ENCODE results near the gene ITGB1BP2.

Gene ITGB1BP2

DNA sequence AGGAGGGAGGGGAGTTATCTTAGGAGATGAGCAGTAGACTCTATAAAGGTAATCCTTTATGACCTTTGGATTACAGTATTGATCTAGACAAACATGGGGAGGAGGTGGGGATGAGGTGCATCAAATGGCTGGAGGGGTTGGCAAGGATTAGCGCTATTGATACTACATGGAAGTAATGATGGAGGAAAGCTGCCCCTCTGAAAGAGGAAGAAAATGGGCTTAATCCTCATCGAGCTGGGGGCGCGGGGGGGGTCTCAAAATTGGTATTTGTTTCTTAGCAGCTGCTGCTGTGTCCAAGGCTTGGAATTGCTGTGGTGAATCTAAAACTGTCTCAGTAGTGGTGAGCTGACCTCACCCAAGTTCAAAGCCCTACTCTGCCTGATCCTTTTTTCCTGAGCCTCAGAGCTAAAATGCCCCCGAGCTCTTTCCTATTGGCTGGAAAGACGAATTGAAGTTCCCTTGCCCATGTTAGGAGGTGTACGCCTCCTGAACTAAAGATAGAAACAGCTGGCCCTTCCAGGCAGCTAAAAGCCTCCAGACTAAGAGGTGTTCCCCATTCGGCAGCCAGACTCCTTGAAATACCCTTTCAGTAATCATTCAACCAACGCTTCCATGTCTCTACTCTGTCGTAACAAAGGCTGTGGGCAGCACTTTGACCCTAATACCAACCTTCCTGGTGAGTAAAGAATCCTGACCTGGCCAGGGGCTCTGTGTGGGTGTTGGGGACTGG, at the start of gene ITGB1BP2:
ITGB1BP2 (plus strand) TSS at position 556 of the 730 bp plus-strand sequence; CDS start at position 613, 57 bp downstream.
- TF ChIP-seq, protein P1, sequence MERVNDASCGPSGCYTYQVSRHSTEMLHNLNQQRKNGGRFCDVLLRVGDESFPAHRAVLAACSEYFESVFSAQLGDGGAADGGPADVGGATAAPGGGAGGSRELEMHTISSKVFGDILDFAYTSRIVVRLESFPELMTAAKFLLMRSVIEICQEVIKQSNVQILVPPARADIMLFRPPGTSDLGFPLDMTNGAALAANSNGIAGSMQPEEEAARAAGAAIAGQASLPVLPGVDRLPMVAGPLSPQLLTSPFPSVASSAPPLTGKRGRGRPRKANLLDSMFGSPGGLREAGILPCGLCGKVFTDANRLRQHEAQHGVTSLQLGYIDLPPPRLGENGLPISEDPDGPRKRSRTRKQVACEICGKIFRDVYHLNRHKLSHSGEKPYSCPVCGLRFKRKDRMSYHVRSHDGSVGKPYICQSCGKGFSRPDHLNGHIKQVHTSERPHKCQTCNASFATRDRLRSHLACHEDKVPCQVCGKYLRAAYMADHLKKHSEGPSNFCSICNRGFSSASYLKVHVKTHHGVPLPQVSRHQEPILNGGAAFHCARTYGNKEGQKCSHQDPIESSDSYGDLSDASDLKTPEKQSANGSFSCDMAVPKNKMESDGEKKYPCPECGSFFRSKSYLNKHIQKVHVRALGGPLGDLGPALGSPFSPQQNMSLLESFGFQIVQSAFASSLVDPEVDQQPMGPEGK (CRISPR knock-in tag; IDR thresholded peaks at IDR 0.05; ENCODE audit: borderline replicate concordance): peak; percentile 31; the same call in 1 of the 2 replicates
- TF ChIP-seq, protein P2, sequence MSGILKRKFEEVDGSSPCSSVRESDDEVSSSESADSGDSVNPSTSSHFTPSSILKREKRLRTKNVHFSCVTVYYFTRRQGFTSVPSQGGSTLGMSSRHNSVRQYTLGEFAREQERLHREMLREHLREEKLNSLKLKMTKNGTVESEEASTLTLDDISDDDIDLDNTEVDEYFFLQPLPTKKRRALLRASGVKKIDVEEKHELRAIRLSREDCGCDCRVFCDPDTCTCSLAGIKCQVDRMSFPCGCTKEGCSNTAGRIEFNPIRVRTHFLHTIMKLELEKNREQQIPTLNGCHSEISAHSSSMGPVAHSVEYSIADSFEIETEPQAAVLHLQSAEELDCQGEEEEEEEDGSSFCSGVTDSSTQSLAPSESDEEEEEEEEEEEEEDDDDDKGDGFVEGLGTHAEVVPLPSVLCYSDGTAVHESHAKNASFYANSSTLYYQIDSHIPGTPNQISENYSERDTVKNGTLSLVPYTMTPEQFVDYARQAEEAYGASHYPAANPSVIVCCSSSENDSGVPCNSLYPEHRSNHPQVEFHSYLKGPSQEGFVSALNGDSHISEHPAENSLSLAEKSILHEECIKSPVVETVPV (CRISPR knock-in tag; IDR thresholded peaks at IDR 0.05): peak; percentile 35; the same call in 1 of the 2 replicates
- no peak for TF ChIP-seq ARNTL (CRISPR knock-in tag; IDR thresholded peaks at IDR 0.05; ENCODE audit: borderline replicate concordance, low read depth)
- TF ChIP-seq, protein P3, sequence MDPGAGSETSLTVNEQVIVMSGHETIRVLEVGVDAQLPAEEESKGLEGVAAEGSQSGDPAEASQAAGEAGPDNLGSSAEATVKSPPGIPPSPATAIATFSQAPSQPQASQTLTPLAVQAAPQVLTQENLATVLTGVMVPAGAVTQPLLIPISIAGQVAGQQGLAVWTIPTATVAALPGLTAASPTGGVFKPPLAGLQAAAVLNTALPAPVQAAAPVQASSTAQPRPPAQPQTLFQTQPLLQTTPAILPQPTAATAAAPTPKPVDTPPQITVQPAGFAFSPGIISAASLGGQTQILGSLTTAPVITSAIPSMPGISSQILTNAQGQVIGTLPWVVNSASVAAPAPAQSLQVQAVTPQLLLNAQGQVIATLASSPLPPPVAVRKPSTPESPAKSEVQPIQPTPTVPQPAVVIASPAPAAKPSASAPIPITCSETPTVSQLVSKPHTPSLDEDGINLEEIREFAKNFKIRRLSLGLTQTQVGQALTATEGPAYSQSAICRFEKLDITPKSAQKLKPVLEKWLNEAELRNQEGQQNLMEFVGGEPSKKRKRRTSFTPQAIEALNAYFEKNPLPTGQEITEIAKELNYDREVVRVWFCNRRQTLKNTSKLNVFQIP (CRISPR knock-in tag; IDR thresholded peaks at IDR 0.05; ENCODE audit: borderline replicate concordance, low read depth): no peak
- peak; percentile 44 for ATAC-seq

DNA sequence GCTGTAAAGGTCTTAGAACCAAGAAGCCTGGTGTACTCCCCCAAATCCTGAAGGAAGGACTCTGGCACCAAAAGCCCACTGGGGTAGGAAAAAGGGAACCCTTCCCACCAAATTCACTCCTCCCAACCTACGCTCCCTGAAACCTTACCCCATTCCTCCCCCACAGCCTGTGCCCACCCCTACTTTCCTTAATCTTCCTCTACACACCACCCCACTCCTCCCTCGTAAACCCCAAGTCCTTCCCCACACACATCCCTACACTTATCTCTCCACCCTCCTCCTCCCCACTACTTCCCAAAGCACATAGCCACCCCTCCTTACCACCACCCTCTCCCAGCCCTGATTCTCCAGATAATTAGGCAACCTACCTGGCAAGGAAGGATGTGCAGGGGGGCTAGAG, 49.3 kb upstream of the ITGB1BP2 start:
- no peak for ATAC-seq
- TF ChIP-seq ZNF565 (CRISPR knock-in tag; conservative IDR thresholded peaks at IDR 0.05; ENCODE audit: low read depth): no peak
- TF ChIP-seq ESRRG (CRISPR knock-in tag; IDR thresholded peaks at IDR 0.05): no peak
- TF ChIP-seq ZFP30 (CRISPR knock-in tag; IDR thresholded peaks at IDR 0.05): no peak
- TF ChIP-seq BACH2 (CRISPR knock-in tag; IDR thresholded peaks at IDR 0.05; ENCODE audit: borderline replicate concordance): no peak
- no peak for TF ChIP-seq ZFP3 (CRISPR knock-in tag; IDR thresholded peaks at IDR 0.05)
- TF ChIP-seq SNAI2 (CRISPR knock-in tag; IDR thresholded peaks at IDR 0.05): no peak
- TF ChIP-seq ZNF70 (CRISPR knock-in tag; IDR thresholded peaks at IDR 0.05): no peak
- TF ChIP-seq ARNTL (CRISPR knock-in tag; IDR thresholded peaks at IDR 0.05; ENCODE audit: borderline replicate concordance, low read depth): no peak
- TF ChIP-seq, protein P2 (CRISPR knock-in tag; IDR thresholded peaks at IDR 0.05): no peak
- no peak for TF ChIP-seq ISL1 (CRISPR knock-in tag; IDR thresholded peaks at IDR 0.05)
- TF ChIP-seq, protein P4, sequence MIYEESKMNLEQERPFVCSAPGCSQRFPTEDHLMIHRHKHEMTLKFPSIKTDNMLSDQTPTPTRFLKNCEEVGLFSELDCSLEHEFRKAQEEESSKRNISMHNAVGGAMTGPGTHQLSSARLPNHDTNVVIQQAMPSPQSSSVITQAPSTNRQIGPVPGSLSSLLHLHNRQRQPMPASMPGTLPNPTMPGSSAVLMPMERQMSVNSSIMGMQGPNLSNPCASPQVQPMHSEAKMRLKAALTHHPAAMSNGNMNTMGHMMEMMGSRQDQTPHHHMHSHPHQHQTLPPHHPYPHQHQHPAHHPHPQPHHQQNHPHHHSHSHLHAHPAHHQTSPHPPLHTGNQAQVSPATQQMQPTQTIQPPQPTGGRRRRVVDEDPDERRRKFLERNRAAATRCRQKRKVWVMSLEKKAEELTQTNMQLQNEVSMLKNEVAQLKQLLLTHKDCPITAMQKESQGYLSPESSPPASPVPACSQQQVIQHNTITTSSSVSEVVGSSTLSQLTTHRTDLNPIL (CRISPR knock-in tag; IDR thresholded peaks at IDR 0.05; ENCODE audit: low read depth): no peak
- no peak for TF ChIP-seq CSDC2 (CRISPR knock-in tag; IDR thresholded peaks at IDR 0.05)
- TF ChIP-seq, protein P1 (CRISPR knock-in tag; IDR thresholded peaks at IDR 0.05; ENCODE audit: borderline replicate concordance): no peak
- no peak for TF ChIP-seq OSR1 (CRISPR knock-in tag; IDR thresholded peaks at IDR 0.05)
- TF ChIP-seq ZNF8 (CRISPR knock-in tag; IDR thresholded peaks at IDR 0.05): no peak

DNA sequence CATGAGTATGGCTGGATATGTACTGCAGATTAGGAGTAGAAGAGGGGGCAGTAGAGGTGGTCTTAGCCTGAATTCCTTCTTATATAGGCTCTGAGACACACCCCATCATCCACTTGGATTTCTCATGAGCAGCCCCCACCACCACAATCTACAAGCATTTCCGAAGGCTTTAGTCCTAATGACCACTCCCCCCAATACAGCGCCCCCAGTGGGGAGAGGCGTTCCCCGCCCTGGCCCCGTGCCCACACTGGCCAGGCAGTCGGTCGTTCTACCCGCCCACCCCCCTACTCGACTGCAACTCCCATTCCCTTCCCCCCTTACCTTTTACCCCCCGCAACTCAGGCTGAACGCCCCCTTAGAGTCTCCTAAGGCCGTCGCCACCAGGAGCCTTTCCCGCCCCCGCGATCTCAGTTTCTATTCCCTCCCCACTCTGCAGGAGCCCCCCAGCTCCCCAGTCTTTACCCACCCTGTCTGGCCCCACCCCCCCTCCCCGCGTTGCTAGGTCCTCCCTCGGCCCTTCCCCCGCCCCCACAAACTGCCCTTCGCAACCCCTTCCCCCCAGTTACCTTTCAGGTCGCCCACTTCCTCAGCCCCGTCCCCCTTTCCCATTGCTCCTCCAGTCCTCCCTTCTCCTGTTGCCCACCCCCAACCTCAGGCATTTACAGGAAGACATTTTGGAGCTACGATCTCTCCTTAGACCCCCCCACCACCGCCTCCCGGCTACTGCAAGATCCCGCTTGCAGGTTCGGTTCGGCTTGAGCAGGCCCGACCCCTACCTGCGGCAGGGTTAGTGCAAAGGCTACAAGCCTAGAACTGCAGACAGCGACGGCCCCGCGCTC, 48.1 kb upstream of the ITGB1BP2 start:
- peak; percentile 3; the same call in 2 of the 3 replicates for ATAC-seq
- no peak for TF ChIP-seq SNAI2 (CRISPR knock-in tag; IDR thresholded peaks at IDR 0.05)
- TF ChIP-seq ZNF70 (CRISPR knock-in tag; IDR thresholded peaks at IDR 0.05): no peak
- TF ChIP-seq, protein P2 (CRISPR knock-in tag; IDR thresholded peaks at IDR 0.05): no peak
- TF ChIP-seq PPARA (CRISPR knock-in tag; IDR thresholded peaks at IDR 0.05; ENCODE audit: borderline replicate concordance): no peak
- no peak for TF ChIP-seq ZFP30 (CRISPR knock-in tag; IDR thresholded peaks at IDR 0.05)
- TF ChIP-seq, protein P4 (CRISPR knock-in tag; IDR thresholded peaks at IDR 0.05; ENCODE audit: low read depth): no peak
- TF ChIP-seq ARNTL (CRISPR knock-in tag; IDR thresholded peaks at IDR 0.05; ENCODE audit: borderline replicate concordance, low read depth): no peak
- no peak for TF ChIP-seq ZNF8 (CRISPR knock-in tag; IDR thresholded peaks at IDR 0.05)
- TF ChIP-seq ISL1 (CRISPR knock-in tag; IDR thresholded peaks at IDR 0.05): no peak
- TF ChIP-seq, protein P3 (CRISPR knock-in tag; IDR thresholded peaks at IDR 0.05; ENCODE audit: borderline replicate concordance, low read depth): no peak
- no peak for TF ChIP-seq TOX (CRISPR knock-in tag; IDR thresholded peaks at IDR 0.05; ENCODE audit: borderline replicate concordance)
